GM12801 (cell line): ENCODE measurements around the gene ACSL3.

Experiments
- TF ChIP-seq, protein P1 (sequence below): IDR thresholded peaks from one replicate; pipeline ENCODE4 v1.5.1; 2011; ENCODE audit warnings: control low read depth; ENCODE audit not compliant: insufficient read length; ENCODE audit errors: extremely low read depth

ACSL3 gene

DNA sequence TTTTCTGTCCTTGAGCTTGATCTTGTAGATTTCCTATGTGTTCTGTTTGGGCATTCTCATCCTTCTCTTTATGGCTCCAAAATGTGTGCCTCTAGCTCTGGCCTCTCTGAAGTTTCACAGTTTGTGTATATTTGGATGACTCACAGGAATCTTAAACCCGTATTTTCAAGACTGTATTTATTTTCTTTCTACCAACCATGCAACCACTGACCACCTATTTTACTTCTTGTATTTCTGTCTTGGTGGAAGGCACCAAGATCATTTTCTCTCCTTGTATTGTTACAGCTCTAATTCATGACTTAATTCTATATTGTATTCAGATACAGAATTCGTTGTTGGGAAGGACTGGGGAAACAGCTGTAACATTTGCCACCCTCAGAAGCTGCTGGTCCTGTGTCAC is 39.5 kb downstream of the ACSL3 start:
- TF ChIP-seq, protein P1, sequence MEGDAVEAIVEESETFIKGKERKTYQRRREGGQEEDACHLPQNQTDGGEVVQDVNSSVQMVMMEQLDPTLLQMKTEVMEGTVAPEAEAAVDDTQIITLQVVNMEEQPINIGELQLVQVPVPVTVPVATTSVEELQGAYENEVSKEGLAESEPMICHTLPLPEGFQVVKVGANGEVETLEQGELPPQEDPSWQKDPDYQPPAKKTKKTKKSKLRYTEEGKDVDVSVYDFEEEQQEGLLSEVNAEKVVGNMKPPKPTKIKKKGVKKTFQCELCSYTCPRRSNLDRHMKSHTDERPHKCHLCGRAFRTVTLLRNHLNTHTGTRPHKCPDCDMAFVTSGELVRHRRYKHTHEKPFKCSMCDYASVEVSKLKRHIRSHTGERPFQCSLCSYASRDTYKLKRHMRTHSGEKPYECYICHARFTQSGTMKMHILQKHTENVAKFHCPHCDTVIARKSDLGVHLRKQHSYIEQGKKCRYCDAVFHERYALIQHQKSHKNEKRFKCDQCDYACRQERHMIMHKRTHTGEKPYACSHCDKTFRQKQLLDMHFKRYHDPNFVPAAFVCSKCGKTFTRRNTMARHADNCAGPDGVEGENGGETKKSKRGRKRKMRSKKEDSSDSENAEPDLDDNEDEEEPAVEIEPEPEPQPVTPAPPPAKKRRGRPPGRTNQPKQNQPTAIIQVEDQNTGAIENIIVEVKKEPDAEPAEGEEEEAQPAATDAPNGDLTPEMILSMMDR: no peak

- TF ChIP-seq, protein P1: no peak
Measured at GRCh38 chr2:222902660-222903059, 41.8 kb downstream of the ACSL3 start.

DNA sequence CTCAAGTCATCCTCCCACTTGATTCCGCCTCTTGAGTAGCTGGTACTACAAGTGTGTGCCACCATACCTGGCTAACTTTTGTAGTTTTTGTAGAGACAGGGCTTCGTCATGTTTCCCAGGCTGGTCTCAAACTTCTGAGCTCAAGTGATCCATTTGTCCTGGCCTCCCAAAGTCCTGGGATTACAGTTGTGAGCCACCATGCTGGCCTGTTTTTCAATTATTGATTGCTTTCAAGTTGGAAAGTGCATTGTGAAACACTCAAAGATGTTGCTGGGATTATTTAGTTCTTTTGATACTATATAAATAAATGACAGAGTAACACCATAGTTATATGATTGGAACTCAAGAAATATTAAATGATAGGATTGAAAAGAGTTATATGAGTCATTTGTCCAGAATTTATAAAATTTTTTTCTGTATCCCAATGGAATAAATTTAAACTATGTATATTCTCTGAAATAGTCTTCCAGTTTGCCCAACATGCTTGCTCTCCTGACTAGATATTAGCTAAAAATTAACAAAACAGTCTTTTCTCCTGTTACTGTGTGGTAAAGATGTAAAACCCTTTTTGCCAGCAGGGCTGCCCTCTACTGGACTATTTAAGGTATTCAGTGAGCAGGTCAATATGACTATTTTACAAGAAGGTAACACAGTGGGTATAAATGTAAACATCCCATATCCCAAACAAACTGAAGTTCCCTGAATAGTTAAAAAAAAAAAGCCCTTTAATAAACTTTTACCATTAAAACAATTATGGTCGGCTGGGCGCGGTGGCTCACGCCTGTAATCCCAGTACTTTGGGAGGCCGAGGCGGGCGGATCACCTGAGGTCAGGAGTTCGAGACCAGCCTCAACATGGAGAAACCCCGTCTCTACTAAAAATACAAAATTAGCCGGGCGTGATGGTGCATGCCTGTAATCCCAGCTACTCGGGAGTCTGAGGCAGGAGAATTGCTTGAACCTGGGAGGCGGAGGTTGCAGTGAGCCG is 42.7 kb downstream of the ACSL3 start:
- TF ChIP-seq, protein P1: no peak

DNA sequence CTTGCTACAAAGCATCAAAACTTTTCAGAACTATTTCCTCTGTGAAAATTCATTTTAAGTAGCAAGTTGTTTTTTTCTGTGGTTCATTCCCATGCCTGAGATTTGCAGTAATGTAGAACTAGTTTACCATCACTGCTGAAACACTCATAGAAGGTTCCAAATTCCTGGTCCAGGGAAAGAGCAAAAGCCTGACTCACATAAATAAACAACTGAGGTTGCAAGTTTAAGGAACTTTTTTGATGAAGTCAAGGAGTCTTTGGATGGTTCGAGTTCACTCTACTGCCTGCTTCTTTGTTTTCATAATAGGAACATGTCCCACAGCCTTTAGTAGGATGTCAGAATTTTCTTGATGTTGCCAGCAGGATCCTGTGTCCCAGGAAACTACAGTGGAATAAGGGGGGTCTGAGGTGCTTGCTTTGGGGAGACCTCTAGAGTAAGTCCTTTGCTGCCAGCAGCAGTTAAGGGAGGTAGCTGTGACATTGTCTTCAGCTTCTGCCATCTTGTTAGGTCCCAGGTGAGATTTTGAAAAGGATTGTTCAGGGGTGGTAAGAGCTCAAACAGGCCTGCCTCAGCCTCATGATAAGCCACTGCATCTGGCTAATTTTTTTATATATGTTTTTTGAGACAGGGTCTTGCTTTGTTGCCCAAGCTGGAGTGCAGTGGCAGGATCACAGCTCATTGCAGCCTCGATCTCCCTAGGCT is 43.9 kb downstream of the ACSL3 start:
- TF ChIP-seq, protein P1: no peak

- TF ChIP-seq, protein P1: no peak
Measured at GRCh38 chr2:222907048-222907447, 46.2 kb downstream of the ACSL3 start.

GRCh38 chr2:222907790-222908441 is 47.1 kb downstream of the ACSL3 start:
- TF ChIP-seq, protein P1: no peak

- TF ChIP-seq, protein P1: no peak
Measured at GRCh38 chr2:222909286-222909685, 48.5 kb downstream of the ACSL3 start.
